Esophagus muscularis mucosa (tissue), 4 donors: ENCODE measurements around the gene PCDH17. TPM values are rescaled to one million over a fixed set of nuclear protein-coding genes. Genes with fewer than 3 reads are reported as not detected.

Experiments
- DNase-seq: peaks from one replicate; pipeline ENCODE4 v3.0.0-alpha.2; 2017; ENCODE audit errors: extremely low spot score
- H3K27ac ChIP-seq, 4 donors: fragments of 200-600 bp; sonication (generic); replicated peaks in 1 of 4; 1 replicate in 3 of 4; 2 replicates in 1 of 4; pipeline ENCODE4 v1.5.1; 2016 to 2019; ENCODE audit warnings: mild to moderate bottlenecking in 1 of 4
- H3K27me3 ChIP-seq, 4 donors: fragments of 200-600 bp; sonication (generic); one replicate each; pipeline versions ENCODE4 v1.5.1 to v1.6.0; 2016 to 2019
- H3K36me3 ChIP-seq, 4 donors: fragments of 200-600 bp; sonication (generic); one replicate each; pipeline ENCODE4 v1.5.1; 2016 to 2019
- H3K4me1 ChIP-seq, 4 donors: fragments of 200-600 bp; sonication (generic); one replicate each; pipeline ENCODE4 v1.5.1; 2016 to 2019
- H3K4me3 ChIP-seq, 4 donors: fragments of 200-600 bp; sonication (generic); 1 replicate in 2 of 4; 2 replicates in 2 of 4; pipeline ENCODE4 v1.5.1; 2016 to 2019; ENCODE audit warnings: mild to moderate bottlenecking in 4 of 4, moderate library complexity in 1 of 4
- H3K9me3 ChIP-seq, 4 donors: fragments of 200-600 bp; sonication (generic); 1 replicate in 3 of 4; 2 replicates in 1 of 4; pipeline ENCODE4 v1.5.1; 2016 to 2019
- CTCF ChIP-seq, 3 experiments: fragments of 200-600 bp in 2 of 3; fragments of 450-650 bp in 1 of 3; sonication (generic) in 2 of 3; IDR thresholded peaks; one replicate each; pipeline ENCODE4 v1.5.1; 2017 to 2019; ENCODE audit warnings: antibody characterized with exemption in 3 of 3, mild to moderate bottlenecking in 2 of 3, moderate library complexity in 1 of 3
- EP300 ChIP-seq: sonication (generic); formaldehyde crosslinking; IDR thresholded peaks from one replicate; pipeline ENCODE4 v1.6.1; 2017; ENCODE audit warnings: antibody characterized with exemption
- POLR2A ChIP-seq: fragments of 450-650 bp; IDR thresholded peaks from one replicate; pipeline ENCODE4 v1.6.1; 2017; ENCODE audit warnings: antibody characterized with exemption, moderate library complexity, mild to moderate bottlenecking, low read depth
- POLR2AphosphoS5 ChIP-seq, 2 donors: sonication (generic); formaldehyde crosslinking; IDR thresholded peaks; one replicate each; pipeline ENCODE4 v1.6.1; 2017; ENCODE audit warnings: antibody characterized with exemption in 2 of 2
- WGBS: methylation state at CpG from one replicate; pipeline ENCODE4 v1.1.5; 2018; 5-methylcytosine and 5-hydroxymethylcytosine counted together
- intact Hi-C: fragments of 100-400 bp; cut with DNase I; formaldehyde crosslinking; loops from one replicate; pipeline ENCODE4 v1.15.1; 2023
- total RNA-seq, 4 donors: library from RNA; depleted of rRNA; stranded (reverse); fragments of >200 nt; gene quantifications; one replicate each; pipeline versions ENCODE4 v1.1.0 to v1.2.1, GENCODE V29; 2016

Gene PCDH17
- total RNA-seq, 4 donors from 2014 or later: 5.0 to 9.5 (median 8.3) TPM

DNA sequence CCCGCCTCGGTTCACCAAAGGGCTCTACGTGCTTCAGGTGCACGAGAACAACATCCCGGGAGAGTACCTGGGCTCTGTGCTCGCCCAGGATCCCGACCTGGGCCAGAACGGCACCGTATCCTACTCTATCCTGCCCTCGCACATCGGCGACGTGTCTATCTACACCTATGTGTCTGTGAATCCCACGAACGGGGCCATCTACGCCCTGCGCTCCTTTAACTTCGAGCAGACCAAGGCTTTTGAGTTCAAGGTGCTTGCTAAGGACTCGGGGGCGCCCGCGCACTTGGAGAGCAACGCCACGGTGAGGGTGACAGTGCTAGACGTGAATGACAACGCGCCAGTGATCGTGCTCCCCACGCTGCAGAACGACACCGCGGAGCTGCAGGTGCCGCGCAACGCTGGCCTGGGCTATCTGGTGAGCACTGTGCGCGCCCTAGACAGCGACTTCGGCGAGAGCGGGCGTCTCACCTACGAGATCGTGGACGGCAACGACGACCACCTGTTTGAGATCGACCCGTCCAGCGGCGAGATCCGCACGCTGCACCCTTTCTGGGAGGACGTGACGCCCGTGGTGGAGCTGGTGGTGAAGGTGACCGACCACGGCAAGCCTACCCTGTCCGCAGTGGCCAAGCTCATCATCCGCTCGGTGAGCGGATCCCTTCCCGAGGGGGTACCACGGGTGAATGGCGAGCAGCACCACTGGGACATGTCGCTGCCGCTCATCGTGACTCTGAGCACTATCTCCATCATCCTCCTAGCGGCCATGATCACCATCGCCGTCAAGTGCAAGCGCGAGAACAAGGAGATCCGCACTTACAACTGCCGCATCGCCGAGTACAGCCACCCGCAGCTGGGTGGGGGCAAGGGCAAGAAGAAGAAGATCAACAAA lies 2.6 kb downstream of the PCDH17 start:
- no peaks in the 10 kb centered on the region for H3K36me3 ChIP-seq
- peaks cover 0 to 59% (median 35%) of the 10 kb centered on the region in 4 donors for H3K27me3 ChIP-seq
- no peak for DNase-seq
- intact Hi-C loops: no loop called here
- no peaks in the 10 kb centered on the region for H3K9me3 ChIP-seq
- H3K27ac ChIP-seq: peak overlapping the region; percentile 59 to 77 (median 70)
- 7% methylated on average over 30 of the region's 78 CpGs for WGBS
- peak overlapping the region; percentile 59 to 67 (median 60) for H3K4me3 ChIP-seq
- TF ChIP-seq EP300 (no peak), POLR2A (no peak), POLR2AphosphoS5 (IDR thresholded peaks at IDR 0.05) (no peak), CTCF (IDR thresholded peaks at IDR 0.05) (peak in 1 of 3 experiments; percentile 28)
- peaks cover 21 to 47% (median 35%) of the 10 kb centered on the region in 4 donors for H3K4me1 ChIP-seq

DNA sequence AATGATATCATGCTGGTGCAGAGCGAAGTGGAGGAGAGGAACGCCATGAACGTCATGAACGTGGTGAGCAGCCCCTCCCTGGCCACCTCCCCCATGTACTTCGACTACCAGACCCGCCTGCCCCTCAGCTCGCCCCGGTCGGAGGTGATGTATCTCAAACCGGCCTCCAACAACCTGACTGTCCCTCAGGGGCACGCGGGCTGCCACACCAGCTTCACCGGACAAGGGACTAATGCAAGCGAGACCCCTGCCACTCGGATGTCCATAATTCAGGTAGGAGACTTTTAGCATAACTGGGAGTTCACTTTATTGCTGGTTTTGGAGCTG lies 3.3 kb downstream of the PCDH17 start:
- Histone ChIP-seq H3K36me3 (no peaks in the 10 kb centered on the region), H3K4me3 (peak overlapping the region; percentile 59 to 67 (median 60)), H3K27me3 (peaks cover 0 to 53% (median 30%) of the 10 kb centered on the region in 4 donors), H3K9me3 (no peaks in the 10 kb centered on the region), H3K27ac (peak overlapping the region; percentile 59 to 77 (median 70)), H3K4me1 (peaks cover 15 to 41% (median 29%) of the 10 kb centered on the region in 4 donors)
- no peak for TF ChIP-seq POLR2AphosphoS5 (IDR thresholded peaks at IDR 0.05)
- TF ChIP-seq POLR2A: no peak
- TF ChIP-seq EP300: no peak
- no peak for TF ChIP-seq CTCF (IDR thresholded peaks at IDR 0.05)
- no peak for DNase-seq
- intact Hi-C loops: no loop called here
- WGBS: 15% methylated on average over 5 of the region's 15 CpGs

GRCh38 chr13:57635541-57636085 lies 4.1 kb downstream of the PCDH17 start:
- Histone ChIP-seq H3K27me3 (peaks cover 0 to 44% (median 22%) of the 10 kb centered on the region in 4 donors), H3K36me3 (no peaks in the 10 kb centered on the region), H3K4me1 (peaks cover 8 to 32% (median 21%) of the 10 kb centered on the region in 4 donors), H3K27ac (peak overlapping the region in 1 of 4 donors; percentile 39), H3K9me3 (no peaks in the 10 kb centered on the region), H3K4me3 (peak overlapping the region; percentile 31 to 60 (median 60))
- intact Hi-C loops: no loop called here
- TF ChIP-seq POLR2A: no peak
- TF ChIP-seq CTCF (IDR thresholded peaks at IDR 0.05): no peak
- no peak for TF ChIP-seq EP300
- no peak for TF ChIP-seq POLR2AphosphoS5 (IDR thresholded peaks at IDR 0.05)
- 53% methylated on average over 2 of the region's 2 CpGs for WGBS
- DNase-seq: no peak

GRCh38 chr13:57636816-57637215 lies 5.3 kb downstream of the PCDH17 start:
- DNase-seq: no peak
- TF ChIP-seq POLR2A (no peak), POLR2AphosphoS5 (IDR thresholded peaks at IDR 0.05) (no peak), CTCF (IDR thresholded peaks at IDR 0.05) (no peak), EP300 (no peak)
- Histone ChIP-seq H3K9me3 (no peaks in the 10 kb centered on the region), H3K36me3 (no peaks in the 10 kb centered on the region), H3K4me3 (peak overlapping the region; percentile 2 to 59 (median 12)), H3K27me3 (peaks cover 0 to 32% (median 20%) of the 10 kb centered on the region in 4 donors), H3K4me1 (peaks cover 2 to 20% (median 9%) of the 10 kb centered on the region in 4 donors), H3K27ac (peak overlapping the region in 1 of 4 donors; percentile 18)
- 70% methylated on average over 2 of the region's 2 CpGs for WGBS
- intact Hi-C loops: no loop called here
